ENCODE results near the gene VPS54.

GRCh38 chr2:64067326-64067725 lies 48.1 kb upstream of the VPS54 start:
- TF ChIP-seq POLR2A (IDR thresholded peaks at IDR 0.05; ENCODE audit: low read length), result no peak
- no peak for TF ChIP-seq GATA1 (IDR thresholded peaks at IDR 0.05; ENCODE audit: low read depth, low read length)

Data from erythroblast (primary cell).